SIG-M5 (cell line): ENCODE results near the gene CDKN1A.

ENCODE experiments used
- DNase-seq: peaks from one replicate; lab custom pipeline; 2025; lab: John Stamatoyannopoulos, UW

The CDKN1A gene

DNA sequence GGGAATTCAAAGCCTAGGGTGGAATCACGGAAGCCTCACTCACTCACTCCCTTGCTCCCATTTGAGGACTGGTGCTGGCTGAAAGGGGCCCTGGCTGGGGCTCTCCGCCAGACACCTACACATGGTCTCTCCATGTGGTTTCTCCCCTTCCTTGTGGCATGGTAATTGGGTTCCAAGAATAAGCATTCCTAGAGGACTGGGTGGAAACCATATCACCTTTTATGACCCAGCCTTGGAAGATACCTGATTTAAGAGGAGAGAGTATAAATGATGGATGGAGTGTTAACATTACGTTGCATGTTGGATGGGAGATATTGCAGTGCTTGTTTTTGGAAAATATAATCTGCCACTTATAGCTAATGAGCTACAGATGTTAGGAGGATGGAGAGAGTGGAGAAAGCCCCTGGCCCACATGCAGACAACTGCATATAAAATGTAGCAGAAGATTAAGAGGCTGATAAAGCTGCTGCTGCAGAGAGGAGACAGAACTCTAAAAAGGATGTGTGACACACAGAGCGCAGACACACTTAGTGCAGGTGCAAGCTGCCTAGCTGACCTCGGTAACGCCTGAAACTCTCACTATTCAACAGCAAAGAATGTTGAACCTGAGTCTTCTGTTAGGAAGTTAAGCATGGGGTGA, 23.3 kb upstream of the CDKN1A start:
- no peak for DNase-seq

DNA sequence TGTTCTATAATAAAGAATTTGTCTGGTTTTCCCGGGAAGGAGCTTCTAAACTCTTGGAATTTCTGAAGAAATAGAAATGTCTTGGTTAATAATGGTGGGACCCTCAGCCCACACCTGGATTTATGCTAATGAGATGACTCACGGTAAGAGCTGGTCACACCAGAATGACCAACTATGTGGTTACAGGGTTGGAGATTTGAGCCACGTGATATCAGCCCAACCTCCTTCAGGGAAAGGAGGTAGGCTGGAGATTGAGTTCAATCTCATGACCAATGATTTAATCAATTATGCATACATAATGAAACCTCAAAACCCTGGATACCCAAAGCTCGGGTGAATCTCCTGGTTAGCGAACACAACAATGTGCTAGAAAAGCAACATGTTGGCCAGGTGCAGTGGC, 22.1 kb upstream of the CDKN1A start:
- DNase-seq, result no peak

DNA sequence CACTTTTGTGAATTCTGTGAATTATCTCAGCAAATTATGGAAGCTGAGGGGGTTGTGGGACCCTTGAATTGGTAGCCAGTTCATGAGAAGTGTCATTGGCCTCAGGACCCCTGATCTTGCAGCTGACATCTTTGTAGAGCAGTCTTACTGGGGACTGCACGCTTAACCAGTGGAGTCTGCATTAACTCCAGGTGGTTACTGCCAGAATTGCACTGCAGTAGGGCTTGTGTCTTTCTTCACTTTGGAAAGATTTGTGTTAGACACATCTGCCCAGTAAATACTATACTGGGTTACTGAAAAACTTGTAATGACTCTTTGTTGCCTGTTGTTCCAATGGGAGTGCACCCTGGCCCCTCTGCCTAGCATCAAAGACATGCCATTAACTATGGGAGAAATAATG, 21.2 kb upstream of the CDKN1A start:
- no peak for DNase-seq

DNA sequence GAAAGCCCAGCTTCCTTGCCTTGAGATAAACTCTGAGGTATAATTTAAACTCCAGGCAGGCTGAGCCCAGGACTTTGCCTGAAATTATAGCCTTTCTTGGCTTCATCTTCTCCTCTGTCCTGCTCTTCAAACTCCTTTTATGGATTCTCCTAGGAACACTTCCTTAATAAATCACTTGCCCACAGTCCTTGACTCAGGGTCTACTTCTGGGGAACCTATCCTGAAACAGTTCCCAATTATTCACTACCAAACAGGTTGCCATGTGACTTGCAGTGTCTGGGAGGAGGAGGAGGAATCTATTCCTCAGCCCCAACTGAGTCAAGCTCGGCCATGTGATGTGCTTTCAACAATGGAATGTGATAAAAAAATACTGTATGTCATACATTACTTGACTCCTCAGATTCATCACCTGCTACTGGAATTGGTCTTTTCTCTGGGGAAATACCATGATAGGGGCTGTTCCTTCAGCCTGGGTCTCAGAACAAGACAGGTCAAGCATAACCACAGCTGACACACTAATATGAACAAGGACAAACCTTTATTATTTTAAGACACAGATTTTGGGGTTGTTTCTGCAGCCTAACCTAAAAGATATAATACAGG, 20.5 kb upstream of the CDKN1A start:
- no peak for DNase-seq

DNA sequence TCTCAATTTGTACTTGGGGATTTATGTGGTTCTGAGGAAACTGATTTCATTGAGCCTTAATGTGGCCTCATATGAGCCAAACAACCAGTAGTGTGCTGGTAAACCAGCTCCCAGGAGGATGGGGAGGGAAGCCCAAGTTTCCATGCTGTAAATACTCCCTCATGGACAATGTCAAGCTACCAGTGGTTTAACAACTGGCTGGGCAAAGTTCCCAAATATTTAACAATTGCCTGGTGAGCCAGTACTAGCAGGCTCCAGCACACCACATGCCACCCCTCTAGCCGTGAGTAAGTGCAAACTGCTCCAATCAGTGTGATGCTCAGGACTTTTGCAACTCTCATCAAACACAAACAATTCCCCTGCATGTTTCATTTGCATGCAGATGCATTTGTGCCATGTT, 19.2 kb upstream of the CDKN1A start:
- DNase-seq, result no peak

DNA sequence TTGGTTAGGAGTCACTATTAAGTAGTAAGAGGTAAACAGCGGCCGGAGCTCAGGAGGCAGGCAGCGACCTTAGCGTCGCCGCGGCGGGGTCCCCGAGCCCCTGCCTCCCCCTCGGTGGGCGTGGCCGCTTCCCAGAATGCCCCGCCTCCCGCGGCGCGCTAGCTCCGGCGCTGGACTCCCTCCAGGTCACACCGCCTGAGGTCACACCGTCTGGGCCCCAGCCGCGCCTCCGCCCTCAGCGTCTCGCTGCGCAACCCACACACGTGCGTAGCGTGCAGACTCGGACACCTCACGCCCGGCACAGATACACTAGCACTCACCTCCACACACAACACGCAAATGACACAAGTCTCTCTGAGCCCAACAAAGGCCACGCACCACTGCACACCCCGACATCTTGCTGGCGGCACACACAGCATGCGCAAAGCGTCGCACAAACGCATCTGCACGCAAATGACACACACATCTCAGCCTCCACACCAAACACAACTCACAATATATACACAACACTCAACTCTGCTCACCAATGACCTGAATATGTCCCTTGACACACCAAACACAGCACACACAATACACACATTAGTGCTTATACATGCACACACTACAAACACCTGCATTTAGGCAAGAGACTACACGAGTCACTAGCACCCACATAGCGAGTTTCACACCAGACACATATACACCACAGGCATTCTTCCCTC, 17.6 kb upstream of the CDKN1A start:
- DNase-seq, result no peak

DNA sequence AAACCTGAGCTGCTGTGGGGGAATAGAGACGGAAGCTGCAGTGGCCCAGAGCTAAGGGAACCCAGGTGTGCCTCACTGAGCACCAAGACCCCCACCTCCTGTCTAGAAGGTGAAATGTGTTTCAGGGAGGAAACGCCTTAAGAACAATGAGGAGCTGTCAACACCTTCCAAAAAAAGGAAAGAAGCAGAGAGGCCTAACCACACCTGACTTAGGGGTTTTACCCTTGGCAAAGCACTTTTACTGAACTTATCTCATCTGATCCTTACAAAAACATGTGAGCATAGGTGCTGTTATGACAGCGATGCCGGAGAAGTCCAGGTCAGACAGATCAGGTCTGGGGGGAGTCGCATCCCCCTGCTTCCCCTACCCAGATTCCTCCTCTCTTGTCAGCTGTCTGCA, 16.1 kb upstream of the CDKN1A start:
- no peak for DNase-seq

DNA sequence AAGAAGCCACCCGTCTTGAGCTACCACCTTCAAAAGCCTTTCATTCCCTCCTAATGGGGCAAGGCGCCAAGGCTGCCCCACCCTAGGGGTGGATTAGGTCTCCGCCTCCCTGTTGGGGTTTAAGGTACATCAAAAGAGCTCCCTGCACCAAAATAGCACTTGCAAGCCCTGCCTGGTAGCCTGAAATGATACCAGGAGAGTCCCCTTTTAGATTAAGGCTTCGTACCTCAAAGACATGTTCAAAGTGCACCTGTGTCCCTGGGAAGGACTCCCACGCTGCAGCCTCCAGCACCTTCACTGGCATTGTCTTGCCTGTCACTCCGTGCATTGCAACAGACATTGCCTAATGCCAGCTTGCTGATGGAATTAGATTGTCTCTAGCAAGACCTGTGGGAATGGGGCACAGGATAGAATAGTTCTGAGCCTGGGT, 15.7 kb upstream of the CDKN1A start:
- no peak for DNase-seq

DNA sequence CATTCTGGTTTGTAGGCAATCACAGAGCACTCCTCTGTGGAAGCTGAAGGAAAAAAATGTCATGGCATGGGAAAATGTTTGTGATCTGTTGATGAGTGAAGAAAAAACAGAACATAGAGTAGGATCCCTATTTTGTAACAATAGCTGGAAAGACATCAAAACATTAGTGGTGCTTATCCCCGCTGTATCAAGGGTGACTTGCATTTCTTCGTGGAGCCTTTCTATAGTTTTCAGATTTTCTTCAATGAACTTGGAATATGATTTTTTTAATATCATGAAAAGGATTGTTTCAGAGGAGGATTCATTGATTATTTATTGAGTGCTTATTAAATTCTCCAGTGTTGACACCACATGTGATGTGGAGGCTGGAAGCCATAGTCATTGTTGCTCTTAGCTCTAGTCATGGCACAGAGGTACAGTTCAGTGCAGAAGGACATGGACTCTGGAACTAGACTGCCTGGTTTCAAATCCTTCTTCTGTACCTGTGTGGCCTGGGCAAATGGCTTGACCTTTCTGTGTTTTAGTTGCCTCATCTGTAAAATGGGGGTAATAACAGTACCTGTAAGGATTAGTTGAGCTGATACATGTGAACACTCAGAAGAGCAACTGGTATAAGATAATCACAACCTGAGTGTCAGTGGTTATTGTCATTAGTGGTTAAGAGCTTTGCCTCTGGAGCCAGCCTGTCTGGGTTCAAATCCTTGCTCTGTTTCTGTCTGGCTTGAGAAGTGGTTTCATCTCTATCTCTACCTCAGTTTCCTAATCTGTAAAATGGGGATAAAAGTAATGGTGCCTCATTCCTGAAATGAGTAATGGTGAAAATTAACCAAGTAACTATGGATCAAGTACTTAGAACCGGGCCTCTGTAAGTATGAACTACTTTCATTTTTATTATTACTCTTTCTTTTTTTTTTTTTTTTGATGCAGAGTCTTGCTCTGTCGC, 14.7 kb upstream of the CDKN1A start:
- DNase-seq, result no peak

DNA sequence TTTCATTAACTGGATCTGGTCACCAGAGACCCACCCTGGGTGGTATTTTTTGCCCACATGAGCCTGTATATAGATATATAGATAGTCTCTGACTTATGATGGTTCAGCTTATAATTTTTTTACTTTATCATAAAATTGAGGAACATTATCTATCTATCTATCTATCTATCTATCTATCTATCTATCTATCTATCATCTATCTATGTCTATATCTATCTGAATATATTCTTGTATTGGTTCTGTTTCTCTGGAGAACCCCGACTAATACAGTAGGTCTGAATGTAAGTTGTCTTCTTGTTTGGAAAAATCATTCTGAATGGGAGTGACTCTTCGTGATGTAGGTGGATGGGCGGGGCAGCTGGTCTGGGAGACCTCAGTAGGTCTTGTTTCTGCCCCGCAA, 13.3 kb upstream of the CDKN1A start:
- DNase-seq, result no peak

DNA sequence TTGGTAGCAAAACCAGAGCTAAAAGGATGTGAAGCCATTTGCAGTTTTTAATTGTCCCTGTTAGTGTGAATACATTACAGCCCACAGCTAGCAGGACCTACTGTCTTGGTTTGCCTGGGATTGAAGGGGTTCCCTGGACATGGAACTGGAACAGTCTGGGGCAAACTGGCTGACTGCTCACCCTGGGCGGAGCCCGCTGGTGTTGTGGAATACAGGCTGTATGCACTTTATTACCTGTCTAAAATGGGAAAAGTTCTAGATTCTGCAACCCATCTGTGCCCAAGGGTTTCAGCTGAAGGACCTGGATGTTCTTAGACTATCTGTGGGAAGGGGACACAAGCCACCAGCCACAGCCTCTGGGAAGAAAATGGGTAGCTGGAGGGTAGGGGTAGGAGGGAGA, 12.2 kb upstream of the CDKN1A start:
- DNase-seq, result no peak

DNA sequence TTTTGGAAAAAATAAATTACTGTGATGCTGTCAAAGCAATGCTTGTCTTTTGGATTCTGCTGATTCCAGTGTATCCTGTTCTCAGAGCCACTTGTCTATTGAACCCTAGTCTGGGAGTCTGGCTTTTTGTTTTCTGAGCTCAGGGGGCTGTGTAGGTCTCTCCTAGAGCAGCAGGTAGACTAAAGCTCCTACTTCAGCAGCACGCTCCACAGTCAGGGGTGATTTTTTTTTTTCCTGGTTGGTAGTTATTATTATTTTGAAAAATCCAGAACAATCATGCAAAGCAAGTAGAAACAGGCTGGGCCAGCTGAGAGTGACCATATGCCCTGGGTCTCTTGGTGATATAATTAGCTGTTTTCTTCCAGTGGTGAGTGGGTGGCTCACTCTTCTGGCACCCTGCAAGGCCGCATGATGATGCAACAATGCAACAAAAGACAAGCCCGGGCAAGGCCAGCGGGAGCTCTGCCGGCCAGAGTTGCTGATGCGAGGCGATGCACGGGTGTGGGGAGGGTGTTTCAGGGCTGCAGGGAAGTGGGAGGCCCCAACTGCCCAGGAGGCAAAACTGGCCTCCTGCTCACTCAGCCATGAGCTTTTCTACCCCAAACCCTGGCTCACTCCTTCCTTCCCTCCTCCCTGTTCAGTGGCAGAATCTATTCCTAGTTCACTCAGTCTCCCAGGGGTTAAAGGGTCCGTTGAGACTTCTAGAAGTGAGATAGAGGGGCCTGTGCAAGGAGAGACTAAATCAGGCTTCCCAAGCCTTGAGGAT, 11.5 kb upstream of the CDKN1A start:
- no peak for DNase-seq

DNA sequence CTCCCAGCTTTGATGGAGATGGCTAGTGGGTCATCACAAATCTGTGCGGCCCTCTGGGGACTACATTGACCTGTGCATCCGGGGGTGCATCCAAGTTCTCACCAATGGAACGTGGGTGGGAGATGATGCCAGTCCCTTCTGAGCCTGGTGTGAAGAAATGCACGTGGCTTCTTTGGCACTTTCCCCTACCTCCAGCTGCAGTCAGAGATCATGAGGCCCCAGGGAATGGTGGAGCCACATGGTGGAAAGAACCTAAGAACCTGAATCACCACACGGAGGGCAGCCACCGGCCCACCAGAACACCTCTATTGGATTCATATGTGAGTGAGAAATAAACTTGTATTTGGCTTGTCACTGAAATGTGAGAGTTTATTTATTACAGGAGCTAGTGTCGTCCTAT, 9.9 kb upstream of the CDKN1A start:
- DNase-seq, result no peak

DNA sequence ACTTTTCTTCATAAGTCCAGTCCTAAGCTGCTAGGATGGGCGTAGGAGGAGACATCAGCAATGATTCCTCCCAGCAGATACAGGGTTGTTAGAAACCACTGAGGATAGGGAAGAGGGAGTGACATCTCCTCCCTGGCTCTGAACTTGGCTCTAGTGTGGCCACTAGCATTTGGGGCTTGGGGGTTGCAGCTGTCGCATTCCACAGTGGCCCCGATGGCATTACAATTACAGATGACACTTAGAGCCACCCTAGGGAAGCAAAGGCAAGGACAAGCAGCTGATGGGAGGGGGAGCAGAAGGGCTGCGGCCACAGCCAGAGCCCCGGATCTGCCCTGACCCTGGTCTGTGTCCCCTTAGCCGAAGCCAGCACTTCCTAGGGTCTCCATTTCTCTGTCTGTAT, 9.5 kb upstream of the CDKN1A start:
- no peak for DNase-seq

DNA sequence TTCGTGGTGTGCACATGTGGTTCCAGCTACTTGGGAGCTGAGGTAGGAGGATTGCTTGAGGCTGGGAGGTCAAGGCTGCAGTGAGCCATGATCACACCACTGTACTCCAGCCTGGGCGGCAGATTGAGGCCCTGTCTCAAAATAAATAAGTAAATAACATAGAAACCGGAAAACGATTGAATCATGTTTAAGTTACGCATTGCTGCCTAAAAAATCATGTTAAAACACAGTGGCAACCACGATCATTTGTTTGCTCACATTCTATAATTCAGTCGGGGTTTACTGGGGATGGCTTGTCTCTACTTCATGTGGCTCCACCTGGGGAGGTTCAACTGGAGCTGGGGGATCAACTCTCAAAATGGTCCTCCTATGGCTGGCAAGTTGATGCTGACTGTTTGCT, 8.2 kb upstream of the CDKN1A start:
- DNase-seq, result no peak

DNA sequence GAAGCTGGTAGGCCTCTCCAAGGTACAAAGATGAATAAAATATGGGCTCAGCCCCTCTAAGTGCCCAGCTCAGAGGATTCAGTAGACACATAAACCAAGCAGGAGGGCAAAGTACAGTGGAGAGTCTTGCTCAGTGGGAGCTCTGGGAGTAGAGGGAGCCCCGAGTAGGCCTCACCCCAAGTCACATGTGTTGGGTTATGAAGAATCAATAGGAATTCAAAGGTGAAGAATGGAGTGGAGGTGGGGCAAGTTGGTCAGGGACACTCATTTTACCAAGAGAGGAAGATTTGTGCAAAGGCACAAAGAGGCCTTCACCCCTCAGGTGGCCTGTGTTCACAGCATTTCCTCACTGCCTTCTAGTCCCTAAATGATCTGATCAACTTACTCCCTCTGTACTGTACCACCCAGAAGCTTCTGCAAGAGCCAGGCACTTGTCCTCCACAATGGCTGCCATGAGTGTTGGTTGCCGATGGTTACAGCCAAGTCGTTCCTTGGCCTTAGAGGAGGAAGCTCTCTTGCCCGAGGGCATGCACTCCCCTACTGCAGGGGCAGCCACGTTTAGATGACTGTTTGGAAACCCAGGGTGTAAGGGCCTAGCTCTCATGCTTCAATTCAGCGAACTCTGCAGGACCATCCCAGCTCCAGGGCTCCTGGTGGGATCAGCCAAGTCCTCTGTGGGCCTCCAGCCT, 6.7 kb upstream of the CDKN1A start:
- no peak for DNase-seq

DNA sequence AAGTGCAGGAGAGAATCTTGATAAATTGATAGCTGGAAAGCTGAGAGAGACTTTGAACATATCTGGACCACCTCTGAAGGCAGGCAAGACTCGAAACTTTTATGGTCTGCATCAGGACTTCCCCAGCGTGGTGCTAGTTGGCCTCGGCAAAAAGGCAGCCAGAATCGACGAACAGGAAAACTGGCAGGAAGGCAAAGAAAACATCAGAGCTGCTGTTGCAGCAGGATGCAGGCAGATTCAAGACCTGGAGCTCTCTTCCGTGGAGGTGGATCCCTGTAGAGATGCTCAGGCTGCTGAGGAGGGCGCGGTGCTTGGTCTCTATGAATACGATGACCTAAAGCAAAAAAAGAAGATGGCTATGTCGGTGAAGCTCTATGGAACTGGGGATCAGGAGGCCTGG, 4.6 kb upstream of the CDKN1A start:
- no peak for DNase-seq

DNA sequence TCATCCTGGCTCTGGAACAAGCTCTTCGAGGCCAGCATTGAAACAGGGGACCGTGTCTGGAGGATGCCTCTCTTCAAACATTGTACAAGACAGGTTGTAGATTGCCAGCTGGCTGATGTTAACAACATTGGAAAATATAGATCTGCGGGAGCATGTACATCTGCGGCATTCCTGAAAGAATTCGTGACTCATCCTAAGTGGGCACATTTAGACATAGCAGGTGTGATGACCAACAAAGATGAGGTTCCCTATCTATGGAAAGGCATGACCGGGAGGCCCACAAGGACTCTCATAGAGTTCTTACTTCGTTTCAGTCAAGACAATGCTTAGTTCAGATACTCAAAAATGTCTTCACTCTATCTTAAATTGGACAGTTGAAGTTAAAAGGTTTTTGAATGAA, 3.6 kb upstream of the CDKN1A start:
- DNase-seq, result no peak

DNA sequence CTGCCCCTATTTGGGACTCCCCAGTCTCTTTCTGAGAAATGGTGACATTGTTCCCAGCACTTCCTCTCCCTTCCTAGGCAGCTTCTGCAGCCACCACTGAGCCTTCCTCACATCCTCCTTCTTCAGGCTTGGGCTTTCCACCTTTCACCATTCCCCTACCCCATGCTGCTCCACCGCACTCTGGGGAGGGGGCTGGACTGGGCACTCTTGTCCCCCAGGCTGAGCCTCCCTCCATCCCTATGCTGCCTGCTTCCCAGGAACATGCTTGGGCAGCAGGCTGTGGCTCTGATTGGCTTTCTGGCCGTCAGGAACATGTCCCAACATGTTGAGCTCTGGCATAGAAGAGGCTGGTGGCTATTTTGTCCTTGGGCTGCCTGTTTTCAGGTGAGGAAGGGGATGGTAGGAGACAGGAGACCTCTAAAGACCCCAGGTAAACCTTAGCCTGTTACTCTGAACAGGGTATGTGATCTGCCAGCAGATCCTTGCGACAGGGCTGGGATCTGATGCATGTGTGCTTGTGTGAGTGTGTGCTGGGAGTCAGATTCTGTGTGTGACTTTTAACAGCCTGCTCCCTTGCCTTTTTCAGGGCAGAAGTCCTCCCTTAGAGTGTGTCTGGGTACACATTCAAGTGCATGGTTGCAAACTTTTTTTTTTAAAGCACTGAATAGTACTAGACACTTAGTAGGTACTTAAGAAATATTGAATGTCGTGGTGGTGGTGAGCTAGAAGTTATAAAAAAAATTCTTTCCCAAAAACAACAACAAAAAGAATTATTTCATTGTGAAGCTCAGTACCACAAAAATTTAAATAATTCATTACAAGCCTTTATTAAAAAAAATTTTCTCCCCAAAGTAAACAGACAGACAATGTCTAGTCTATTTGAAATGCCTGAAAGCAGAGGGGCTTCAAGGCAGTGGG, 2.1 kb upstream of the CDKN1A start:
- no peak for DNase-seq
